HG03060 (cell line): Measurements from ENCODE around the gene HID1.
"Not testable (repeated sequence)": the region's sequence is repeated elsewhere in the genome, so short reads cannot be mapped to it uniquely, and the experiment has no call there.

ENCODE experiments used
- ATAC-seq: cut with Tn5 transposase; IDR thresholded peaks from one replicate; pipeline ENCODE4 v1.9.1; 2021; ENCODE audit warnings: low read depth, moderate number of reproducible peaks; ENCODE audit not compliant: unreplicated experiment

HID1 gene

GRCh38 chr17:75001915-75002843 lies 29.6 kb upstream of the HID1 start:
- ATAC-seq, result no peak

GRCh38 chr17:74999523-74999922 lies 27.0 kb upstream of the HID1 start:
- no peak for ATAC-seq

- no peak for ATAC-seq
These were observed 26.2 kb upstream of the HID1 start for GRCh38 chr17:74998783-74999182.

GRCh38 chr17:74995847-74996246 lies 23.3 kb upstream of the HID1 start:
- no peak for ATAC-seq

GRCh38 chr17:74994440-74994839 lies 21.9 kb upstream of the HID1 start:
- no peak for ATAC-seq

GRCh38 chr17:74992223-74992622 lies 19.7 kb upstream of the HID1 start:
- ATAC-seq, result no peak

GRCh38 chr17:74990581-74991105 lies 18.1 kb upstream of the HID1 start:
- no peak for ATAC-seq

GRCh38 chr17:74987909-74988711 lies 15.6 kb upstream of the HID1 start:
- ATAC-seq, result no peak

- ATAC-seq, result no peak
These were observed 14.9 kb upstream of the HID1 start, which contains the start of gene CDR2L for GRCh38 chr17:74987418-74987908. CDR2L (plus strand) TSS chr17:74987632; CDS start chr17:74988044, 412 bp downstream.

- ATAC-seq, result no peak
These were observed 13.6 kb upstream of the HID1 start for GRCh38 chr17:74986206-74986576.

GRCh38 chr17:74982663-74983313 lies 10.2 kb upstream of the HID1 start:
- not testable (repeated sequence) for ATAC-seq

GRCh38 chr17:74981979-74982662 lies 9.6 kb upstream of the HID1 start:
- no peak for ATAC-seq

- no peak for ATAC-seq
These were observed 8.9 kb upstream of the HID1 start for GRCh38 chr17:74981318-74981978.

GRCh38 chr17:74979408-74980146 lies 7.0 kb upstream of the HID1 start:
- no peak for ATAC-seq

- no peak for ATAC-seq
These were observed 5.7 kb upstream of the HID1 start for GRCh38 chr17:74978240-74978639.

GRCh38 chr17:74977802-74978201 lies 5.2 kb upstream of the HID1 start:
- ATAC-seq, result no peak

- ATAC-seq, result no peak
These were observed 3.4 kb upstream of the HID1 start for GRCh38 chr17:74975943-74976342.

GRCh38 chr17:74972973-74973328 lies 392 bp upstream of the HID1 start:
- no peak for ATAC-seq

- no peak for ATAC-seq
These were observed 785 bp downstream of the HID1 start for GRCh38 chr17:74971842-74972106.
